IMR-90 (cell line): ENCODE data around the gene MEIS2. TPM values are rescaled to one million over a fixed set of nuclear protein-coding genes. Genes with fewer than 3 reads are reported as not detected.

Experiments used
- ATAC-seq: fragments of 200-7000 bp; cut with Tn5 transposase; 2 replicates; pipeline ENCODE4 v1.9.1; 2020; ENCODE audit warnings: low read depth, mild to moderate bottlenecking, moderate library complexity
- BruUV-seq: library from RNA; stranded (reverse); fragments of 400-500 nt; replicated peaks from 2 replicates; lab custom pipeline; 2021; lab: Mats Ljungman, UMichigan
- CTCF ChIA-PET: fragments of 300-600 bp; formaldehyde crosslinking; extraction: SDS; loops from one replicate; lab custom pipeline; 2021; ENCODE audit warnings: antibody characterized with exemption; lab: Yijun Ruan, JAX
- POLR2A ChIA-PET: fragments of 300-600 bp; sonication (Branson Sonifier 250); formaldehyde crosslinking; loops from one replicate; lab custom pipeline; 2022; ENCODE audit warnings: antibody characterized with exemption; ENCODE audit not compliant: unreplicated experiment; lab: Charles Lee
- DNase-seq: peaks from one replicate; pipeline ENCODE4 v3.0.0; 2013
- H2AFZ ChIP-seq: replicated peaks from 2 replicates; pipeline ENCODE3; 2013; ENCODE audit warnings: low read length, mild to moderate bottlenecking; ENCODE audit not compliant: poor library complexity
- H2AK5ac ChIP-seq: 2 replicates; pipeline ENCODE4 v1.6.1; 2013; ENCODE audit warnings: low read depth, low read length, inconsistent platforms
- H2AK9ac ChIP-seq: replicated peaks from 2 replicates; pipeline ENCODE3; 2013; ENCODE audit warnings: mild to moderate bottlenecking, low read depth, low read length, moderate library complexity; ENCODE audit not compliant: poor library complexity
- H2BK120ac ChIP-seq: 2 replicates; pipeline ENCODE4 v1.6.1; 2013; ENCODE audit warnings: low read depth, low read length, inconsistent platforms
- H2BK15ac ChIP-seq: 3 replicates; pipeline ENCODE4 v1.6.1; 2013; ENCODE audit warnings: low read depth, low read length, inconsistent platforms
- H2BK20ac ChIP-seq: 2 replicates; pipeline ENCODE4 v1.6.1; 2013; ENCODE audit warnings: low read depth, mild to moderate bottlenecking, inconsistent platforms, low read length, moderate library complexity
- H2BK5ac ChIP-seq: 2 replicates; pipeline ENCODE4 v1.6.1; 2013; ENCODE audit warnings: mild to moderate bottlenecking, low read depth, low read length, inconsistent platforms; ENCODE audit not compliant: poor library complexity, severe bottlenecking
- H3K14ac ChIP-seq: replicated peaks from 2 replicates; pipeline ENCODE4 v1.6.1; 2013; ENCODE audit warnings: low read depth, low read length, inconsistent platforms
- H3K18ac ChIP-seq: 2 replicates; pipeline ENCODE4 v1.6.1; 2013; ENCODE audit warnings: low read depth, low read length, control low read depth
- H3K23ac ChIP-seq: 2 replicates; pipeline ENCODE4 v1.6.1; 2013; ENCODE audit warnings: low read depth, low read length, inconsistent platforms
- H3K27ac ChIP-seq: 2 replicates; pipeline ENCODE4 v1.5.1; 2013; ENCODE audit warnings: mild to moderate bottlenecking, control low read depth, low read length; ENCODE audit not compliant: insufficient read depth
- H3K27me3 ChIP-seq: 2 replicates; pipeline ENCODE4 v1.6.1; 2013; ENCODE audit warnings: low read length; ENCODE audit not compliant: control insufficient read depth, insufficient read depth
- H3K36me3 ChIP-seq: 2 replicates; pipeline ENCODE4 v1.6.1; 2013; ENCODE audit warnings: low read length, mixed read lengths; ENCODE audit not compliant: control insufficient read depth, insufficient read depth
- H3K4ac ChIP-seq: 2 replicates; pipeline ENCODE4 v1.6.1; 2013; ENCODE audit warnings: low read depth, low read length, inconsistent platforms
- H3K4me1 ChIP-seq: 2 replicates; pipeline ENCODE4 v1.6.1; 2013; ENCODE audit warnings: low read length, mixed read lengths; ENCODE audit not compliant: control insufficient read depth, insufficient read depth
- H3K4me2 ChIP-seq: 2 replicates; pipeline ENCODE4 v1.6.1; 2013; ENCODE audit warnings: low read depth, mild to moderate bottlenecking, control low read depth, low read length, moderate library complexity
- H3K4me3 ChIP-seq: 2 replicates; pipeline ENCODE4 v1.5.1; 2013; ENCODE audit warnings: low read depth, mild to moderate bottlenecking, control low read depth, low read length, moderate library complexity; ENCODE audit not compliant: insufficient read depth
- H3K56ac ChIP-seq: 2 replicates; pipeline ENCODE4 v1.6.1; 2013; ENCODE audit warnings: low read length, inconsistent platforms; ENCODE audit not compliant: insufficient read depth; ENCODE audit errors: extremely low read depth
- H3K79me1 ChIP-seq, 2 experiments: 2 replicates each; pipeline ENCODE4 v1.6.1; 2013; ENCODE audit warnings: low read length in 2 of 2, inconsistent platforms in 1 of 2, low read depth in 1 of 2
- H3K9ac ChIP-seq: 2 replicates; pipeline ENCODE4 v1.6.1; 2013; ENCODE audit warnings: low read depth, low read length, control low read depth
- H3K9me1 ChIP-seq: 2 replicates; pipeline ENCODE4 v1.6.1; 2013; ENCODE audit warnings: low read length, inconsistent platforms; ENCODE audit not compliant: insufficient read depth
- H3K9me3 ChIP-seq: 2 replicates; pipeline ENCODE4 v1.6.1; 2013; ENCODE audit warnings: low read length; ENCODE audit not compliant: control insufficient read depth, insufficient read depth
- H4K20me1 ChIP-seq: 2 replicates; pipeline ENCODE4 v1.6.1; 2013; ENCODE audit warnings: low read length, inconsistent platforms; ENCODE audit not compliant: insufficient read depth
- H4K5ac ChIP-seq: 2 replicates; pipeline ENCODE4 v1.6.1; 2013; ENCODE audit warnings: mild to moderate bottlenecking, low read depth, low read length, control low read depth
- H4K8ac ChIP-seq, 2 experiments: 2 replicates each; pipeline ENCODE4 v1.6.1; 2013; ENCODE audit warnings: low read depth in 2 of 2, low read length in 2 of 2, control low read depth in 1 of 2, inconsistent platforms in 1 of 2
- H4K91ac ChIP-seq: 2 replicates; pipeline ENCODE4 v1.6.1; 2013; ENCODE audit warnings: low read depth, low read length, inconsistent platforms; ENCODE audit not compliant: insufficient read depth
- BHLHE40 ChIP-seq: fragments of 150-350 bp; IDR thresholded peaks from 2 replicates; pipeline ENCODE4 v1.6.1; 2016; ENCODE audit warnings: mild to moderate bottlenecking, low read depth, low read length
- CEBPB ChIP-seq: IDR thresholded peaks from 2 replicates; pipeline ENCODE4 v1.6.1; 2012; ENCODE audit warnings: low read depth, low read length, improper control_type of control experiment
- CHD1 ChIP-seq: IDR thresholded peaks from 2 replicates; pipeline ENCODE4 v1.6.1; 2012; ENCODE audit warnings: low read depth, low read length, improper control_type of control experiment
- CTCF ChIP-seq: conservative IDR thresholded peaks from 2 replicates; pipeline ENCODE4 v1.5.1; 2012; ENCODE audit warnings: mild to moderate bottlenecking, low read depth, low read length, improper control_type of control experiment
- ELK1 ChIP-seq: fragments of 150-350 bp; IDR thresholded peaks from 2 replicates; pipeline ENCODE4 v1.6.1; 2016; ENCODE audit warnings: low read depth, mild to moderate bottlenecking, low read length, moderate library complexity, borderline replicate concordance
- MAFK ChIP-seq: IDR thresholded peaks from 2 replicates; pipeline ENCODE4 v1.6.1; 2012; ENCODE audit warnings: low read depth, low read length, improper control_type of control experiment
- MXI1 ChIP-seq: IDR thresholded peaks from 2 replicates; pipeline ENCODE4 v1.6.1; 2012; ENCODE audit warnings: low read depth, mild to moderate bottlenecking, low read length, moderate library complexity, borderline replicate concordance
- NFE2L2 ChIP-seq: fragments of 150-350 bp; IDR thresholded peaks from 2 replicates; pipeline ENCODE4 v1.6.1; 2016; ENCODE audit warnings: low read depth, mild to moderate bottlenecking, low read length
- POLR2A ChIP-seq: IDR thresholded peaks from 2 replicates; pipeline ENCODE4 v1.6.1; 2012; ENCODE audit warnings: mild to moderate bottlenecking, low read depth, low read length
- RAD21 ChIP-seq: IDR thresholded peaks from 2 replicates; pipeline ENCODE4 v1.6.1; 2012; ENCODE audit warnings: low read length, improper control_type of control experiment
- USF2 ChIP-seq: fragments of 150-350 bp; IDR thresholded peaks from 2 replicates; pipeline ENCODE4 v1.6.1; 2017; ENCODE audit warnings: mild to moderate bottlenecking, antibody characterized with exemption, low read length, low read depth
- WGBS, 2 experiments: methylation state at CpG; one replicate each; pipeline versions ENCODE4 v1.1.5 to v1.1.7; 2013; ENCODE audit warnings: missing lambda C conversion rate in 2 of 2; ENCODE audit not compliant: insufficient read length in 1 of 2; ENCODE audit errors: extremely low coverage in 2 of 2; 5-methylcytosine and 5-hydroxymethylcytosine counted together
- dilution Hi-C: fragments of 300-500 bp; cut with HindIII; formaldehyde crosslinking; loops from one replicate; pipeline ENCODE4 v1.14.3; 2018; ENCODE audit warnings: low sequenced_read_pairs; ENCODE audit not compliant: unreplicated experiment
- in situ Hi-C: fragments of 300-500 bp; cut with MboI; formaldehyde crosslinking; loops from 3 replicates; pipeline ENCODE4 v1.14.3; 2019; ENCODE audit warnings: low sequenced_read_pairs, inconsistent platforms, mixed read lengths
- intact Hi-C: fragments of 100-400 bp; cut with micrococcal nuclease; formaldehyde crosslinking; loops from 2 replicates; pipeline ENCODE4 v1.10.0; 2022
- polyA plus RNA-seq, 3 experiments: library from polyadenylated mRNA; depleted of rRNA; stranded (reverse); fragments of >200 nt; gene quantifications; 2 replicates each; pipeline ENCODE4 v1.2.3, GENCODE V29; 2012; ENCODE audit warnings: low replicate concordance in 1 of 3
- total RNA-seq: library from RNA; depleted of rRNA; stranded (reverse); fragments of >200 nt; gene quantifications from 2 replicates; pipeline ENCODE4 v1.2.3, GENCODE V29; 2012

MEIS2 gene
- total and polyA plus RNA-seq, 2 of the 4 experiments (the other 2 are of a cell fraction) = 70.1 to 71.3 TPM

GRCh38 chr15:36886191-36886590 is 214.2 kb downstream of the MEIS2 start:
- Histone ChIP-seq H2BK15ac (no peak overlapping the region), H3K79me1 (no peaks in the 10 kb centered on the region; a peak in 1 of 4 replicates), H2AFZ (no peak overlapping the region), H3K9me3 (no peaks in the 10 kb centered on the region; the same call in 1 of the 2 replicates), H3K4ac (no peak overlapping the region), H4K5ac (no peak overlapping the region), H2AK5ac (no peak overlapping the region), H3K4me3 (no peak overlapping the region), H2BK120ac (no peak overlapping the region), H3K36me3 (no peaks in the 10 kb centered on the region), H3K27ac (no peak overlapping the region), H3K27me3 (peaks cover 17% of the 10 kb centered on the region), H4K20me1 (no peaks in the 10 kb centered on the region), H2AK9ac (no peak overlapping the region), H3K4me1 (peaks cover 3% of the 10 kb centered on the region; the same call in 1 of the 2 replicates), H3K18ac (no peak overlapping the region), H3K9ac (no peak overlapping the region), H3K4me2 (no peak overlapping the region), H3K23ac (no peak overlapping the region), H2BK20ac (no peak overlapping the region), H3K14ac (no peak overlapping the region), H3K56ac (no peak overlapping the region), H2BK5ac (no peak overlapping the region), H3K9me1 (no peaks in the 10 kb centered on the region), H4K8ac (no peak overlapping the region), H4K91ac (no peak overlapping the region)
- in situ Hi-C loops (loop anchor here (10.0 to 25.0 kb wide), 2 partner anchors 239 to 1001 kb away; no protein-coding TSS in a partner anchor), dilution Hi-C loops (no loop called here), intact Hi-C loops (loop anchor here (10.0 kb wide), 4 partner anchors 381 to 1131 kb away; no protein-coding TSS in a partner anchor)
- no peak for DNase-seq
- no CpG with 5 or more reads among the region's 13 CpGs for WGBS, 2 experiments
- ChIA-PET CTCF (interaction anchor here (1.0 kb wide), 1 partner anchor 248 kb away, joined by 4 read pairs; no protein-coding TSS in a partner anchor), POLR2A (no interaction called here)
- ATAC-seq = no peak
- TF ChIP-seq RAD21 = no peak
- TF ChIP-seq USF2 = no peak
- no peak for TF ChIP-seq POLR2A
- no peak for TF ChIP-seq CTCF
- TF ChIP-seq CEBPB = no peak
- no peak for TF ChIP-seq MAFK
- TF ChIP-seq CHD1 = no peak
- TF ChIP-seq BHLHE40 = no peak
- TF ChIP-seq MXI1 = no peak
- no peak for TF ChIP-seq NFE2L2
- no peak for TF ChIP-seq ELK1
- BruUV-seq = no TSS peak
